ENCODE results near the gene FGF19. TPM values are rescaled to one million over a fixed set of nuclear protein-coding genes. Genes with fewer than 3 reads are reported as not detected.

FGF19 gene
- total RNA-seq, 1 donor: not detected

GRCh38 chr11:69658626-69659450 lies 45.0 kb downstream of the FGF19 start:
- no peak overlapping the region for H3K4me3 ChIP-seq (ENCODE audit: low read depth, low read length)
- DNase-seq (ENCODE audit: low read depth): no peak
- no peak for TF ChIP-seq CTCF (IDR thresholded peaks at IDR 0.05; ENCODE audit: insufficient read depth, low read length)

GRCh38 chr11:69657911-69658625 lies 45.8 kb downstream of the FGF19 start:
- no peak for DNase-seq (ENCODE audit: low read depth)
- no peak for TF ChIP-seq CTCF (IDR thresholded peaks at IDR 0.05; ENCODE audit: insufficient read depth, low read length)
- H3K4me3 ChIP-seq (ENCODE audit: low read depth, low read length): no peak overlapping the region

- no peak overlapping the region for H3K4me3 ChIP-seq (ENCODE audit: low read depth, low read length)
- no peak for TF ChIP-seq CTCF (IDR thresholded peaks at IDR 0.05; ENCODE audit: insufficient read depth, low read length)
- DNase-seq (ENCODE audit: low read depth): no peak
These were observed 46.3 kb downstream of the FGF19 start for GRCh38 chr11:69657456-69657910.

GRCh38 chr11:69656536-69657455 lies 47.0 kb downstream of the FGF19 start:
- DNase-seq (ENCODE audit: low read depth): no peak
- TF ChIP-seq CTCF (IDR thresholded peaks at IDR 0.05; ENCODE audit: insufficient read depth, low read length): no peak
- no peak overlapping the region for H3K4me3 ChIP-seq (ENCODE audit: low read depth, low read length)

- H3K4me3 ChIP-seq (ENCODE audit: low read depth, low read length): no peak overlapping the region
These were observed 48.1 kb downstream of the FGF19 start for GRCh38 chr11:69655479-69656428.

More at GRCh38 chr11:69655479-69656428, 48.1 kb downstream of the FGF19 start:
- DNase-seq (ENCODE audit: low read depth): no peak
- TF ChIP-seq CTCF (IDR thresholded peaks at IDR 0.05; ENCODE audit: insufficient read depth, low read length): no peak
